ENCODE results near the gene ATP5F1B. TPM values are rescaled to one million over a fixed set of nuclear protein-coding genes. Genes with fewer than 3 reads are reported as not detected.

Gene ATP5F1B
- total and polyA plus RNA-seq, 9 of the 15 experiments (the other 6 are each of a cell fraction or from before 2014, with no cell fraction given): 908 to 3,125 (median 1,482) TPM

DNA sequence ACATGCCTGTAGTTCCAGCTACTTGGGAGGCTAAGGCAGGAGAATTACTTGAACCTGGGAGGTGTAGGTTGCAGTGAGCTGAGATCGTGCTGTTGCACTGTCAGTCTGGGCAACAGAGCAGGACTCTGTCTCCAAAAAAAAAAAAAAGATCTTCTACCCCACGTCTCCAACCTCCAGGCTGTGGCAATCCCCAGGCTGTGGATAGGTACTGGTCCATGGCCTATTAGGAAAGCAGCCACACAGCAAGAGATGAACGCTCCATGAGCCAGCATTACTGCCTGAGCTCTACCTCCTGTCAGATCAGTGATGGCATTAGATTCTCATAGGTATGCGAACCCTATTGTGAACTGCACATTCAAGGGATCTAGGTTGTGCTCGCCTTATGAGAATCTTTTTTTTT, 48.4 kb upstream of the ATP5F1B start:
- CTCF ChIA-PET (ENCODE audit: low intra/inter-chr PET ratio): no interaction called here
- ATAC-seq (no peak), FAIRE-seq (no peak), DNase-seq (ENCODE audit: extremely low read depth in 1 of 4, low spot score in 3 of 4) (no peak)
- no peak overlapping the region for H2AFZ ChIP-seq (ENCODE audit: low read depth, low read length)
- no TSS peak for BruUV-seq (replicated peaks)
- peaks cover 11% of the 10 kb centered on the region; the same call in 2 of the 3 replicates for H3K79me2 ChIP-seq (ENCODE audit: control insufficient read depth, insufficient read depth, low read length)
- H3K4me3 ChIP-seq: no peak overlapping the region
- no peaks in the 10 kb centered on the region for H3K27me3 ChIP-seq (ENCODE audit: control insufficient read depth in 2 of 2, insufficient read depth in 2 of 2, low read length in 2 of 2)
- H3K36me3 ChIP-seq (ENCODE audit: control insufficient read depth, insufficient read depth, low read length): no peaks in the 10 kb centered on the region
- no peaks in the 10 kb centered on the region for H4K20me1 ChIP-seq (replicated peaks; ENCODE audit: control insufficient read depth, insufficient read depth, low read length)
- H3K27ac ChIP-seq (ENCODE audit: extremely low read depth, low read depth, low read length): no peak overlapping the region
- H3K4me1 ChIP-seq (replicated peaks in 1 of 2; ENCODE audit: control insufficient read depth in 2 of 2, insufficient read depth in 2 of 2, low read length in 2 of 2): peaks cover 29 to 30% of the 10 kb centered on the region in 2 experiments
- in situ Hi-C loops (cut with MboI) (no loop called here), intact Hi-C loops (cut with micrococcal nuclease) (no loop called here)
- no peaks in the 10 kb centered on the region for H3K9me3 ChIP-seq (replicated peaks; ENCODE audit: control insufficient read depth, insufficient read depth, low read depth, low read length)
- no peaks in the 10 kb centered on the region for H3K9me1 ChIP-seq (ENCODE audit: control insufficient read depth, insufficient read depth, low read length)
- 74% methylated on average over 4 of the region's 5 CpGs for WGBS (ENCODE audit: insufficient coverage, low coverage, missing lambda C conversion rate)
- no peak overlapping the region for H3K9ac ChIP-seq (ENCODE audit: insufficient read depth in 1 of 2, low read depth in 2 of 2, low read length in 2 of 2)
- no peak overlapping the region for H3K4me2 ChIP-seq (ENCODE audit: insufficient read depth, low read length)
- POLR2A ChIA-PET: interaction anchor here (0.6 to 2.2 kb wide), 2 partner anchors 9 to 67 kb away, joined by 3 to 7 read pairs; no protein-coding TSS in a partner anchor
- TF ChIP-seq ZBTB40 (IDR thresholded peaks at IDR 0.05): no peak
- no peak for TF ChIP-seq ZBTB40 (CRISPR knock-in tag; IDR thresholded peaks at IDR 0.05)
- no peak for TF ChIP-seq YY1 (IDR thresholded peaks at IDR 0.05; ENCODE audit: borderline replicate concordance in 1 of 3, control insufficient read depth in 1 of 3, extremely low read depth in 1 of 3, insufficient read depth in 3 of 3, insufficient read length in 1 of 3, insufficient replicate concordance in 2 of 3, low read depth in 1 of 3, low read length in 2 of 3)
- no peak for TF ChIP-seq POLR3A (IDR thresholded peaks at IDR 0.05; ENCODE audit: borderline replicate concordance, extremely low read depth, insufficient read depth, insufficient read length)
- no peak for TF ChIP-seq ZC3H8 (IDR thresholded peaks at IDR 0.05)
- TF ChIP-seq NFXL1 (CRISPR knock-in tag; IDR thresholded peaks at IDR 0.05): no peak
- no peak for TF ChIP-seq WHSC1 (IDR thresholded peaks at IDR 0.05; ENCODE audit: low read length)
- no peak for TF ChIP-seq MEF2A (IDR thresholded peaks at IDR 0.05; ENCODE audit: control insufficient read depth, low read depth, low read length)
- no peak for TF ChIP-seq ZNF3 (CRISPR knock-in tag; IDR thresholded peaks at IDR 0.05)
- TF ChIP-seq GTF2A2 (tag; IDR thresholded peaks at IDR 0.05): no peak
- TF ChIP-seq FOXK1 (CRISPR knock-in tag; IDR thresholded peaks at IDR 0.05; ENCODE audit: borderline replicate concordance): no peak
- TF ChIP-seq USF1 (CRISPR knock-in tag; IDR thresholded peaks at IDR 0.05): no peak
- TF ChIP-seq GATAD2B (IDR thresholded peaks at IDR 0.05; ENCODE audit: borderline replicate concordance): no peak
- no peak for TF ChIP-seq ZNF717 (CRISPR knock-in tag; IDR thresholded peaks at IDR 0.05)
- no peak for TF ChIP-seq BCOR (IDR thresholded peaks at IDR 0.05)
